D721Med (cell line): Measurements from ENCODE around the gene CPNE5.

ENCODE experiments used
- DNase-seq: peaks from one replicate; pipeline ENCODE4 v3.0.0; 2011; ENCODE audit warnings: low spot score; ENCODE audit not compliant: insufficient read length
- FAIRE-seq: peaks from 2 replicates; lab custom pipeline; 2011; peaks lifted over from hg19 to GRCh38; lab: Jason Lieb, UNC
- CTCF ChIP-seq: IDR thresholded peaks from 2 replicates; pipeline ENCODE4 v1.5.1; 2012; ENCODE audit warnings: mild to moderate bottlenecking, control low read depth; ENCODE audit not compliant: insufficient read depth; ENCODE audit errors: missing control alignments

CPNE5 gene

DNA sequence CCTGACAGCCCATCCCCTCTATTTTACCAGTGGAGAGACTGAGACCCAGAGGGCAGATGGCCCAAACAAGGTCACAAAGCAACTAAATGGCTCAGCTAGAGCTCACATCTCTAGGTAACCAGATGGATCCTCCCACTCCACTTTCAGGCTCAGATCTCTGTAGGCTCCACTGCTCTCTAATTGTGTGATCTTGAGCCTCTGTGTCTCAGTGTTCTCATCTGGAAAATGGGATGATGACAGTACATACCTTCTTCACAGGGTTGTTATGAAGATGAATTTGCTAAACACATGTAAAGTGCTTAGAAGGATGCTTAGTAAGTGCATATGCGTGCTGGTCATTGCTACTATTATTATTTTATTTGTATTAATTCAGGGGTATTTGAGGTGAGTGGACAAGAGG is 101.1 kb downstream of the CPNE5 start:
- FAIRE-seq (no peak), DNase-seq (no peak)
- TF ChIP-seq CTCF = no peak

- FAIRE-seq (no peak), DNase-seq (no peak)
- TF ChIP-seq CTCF = no peak
Observed at GRCh38 chr6:36737043-36737785, 102.0 kb downstream of the CPNE5 start.

- FAIRE-seq = no peak
- no peak for DNase-seq
- TF ChIP-seq CTCF = no peak
Observed at GRCh38 chr6:36735110-36736071, 103.9 kb downstream of the CPNE5 start.

GRCh38 chr6:36734486-36735060 is 104.7 kb downstream of the CPNE5 start:
- TF ChIP-seq CTCF = no peak
- DNase-seq (no peak), FAIRE-seq (no peak)

DNA sequence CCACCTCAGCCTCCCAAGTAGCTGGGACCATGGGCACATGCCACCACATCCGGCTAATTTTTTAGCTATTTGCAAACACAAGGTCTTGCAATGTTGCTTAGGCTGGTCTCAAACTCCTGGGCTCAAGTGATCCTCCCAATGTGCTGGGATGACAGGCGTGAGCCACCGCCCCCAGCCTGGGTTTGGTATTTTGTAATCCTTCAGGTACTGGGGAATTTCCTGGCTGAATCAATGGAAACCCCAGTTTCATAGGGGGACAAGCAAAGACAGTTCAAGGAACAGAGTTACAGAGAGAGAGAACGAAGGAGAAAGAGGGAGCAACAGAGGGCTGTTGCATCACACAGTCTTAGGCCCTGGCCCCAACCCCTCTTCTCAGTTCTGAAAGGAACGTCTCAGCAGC is 105.9 kb downstream of the CPNE5 start:
- FAIRE-seq (no peak), DNase-seq (no peak)
- TF ChIP-seq CTCF = no peak

DNA sequence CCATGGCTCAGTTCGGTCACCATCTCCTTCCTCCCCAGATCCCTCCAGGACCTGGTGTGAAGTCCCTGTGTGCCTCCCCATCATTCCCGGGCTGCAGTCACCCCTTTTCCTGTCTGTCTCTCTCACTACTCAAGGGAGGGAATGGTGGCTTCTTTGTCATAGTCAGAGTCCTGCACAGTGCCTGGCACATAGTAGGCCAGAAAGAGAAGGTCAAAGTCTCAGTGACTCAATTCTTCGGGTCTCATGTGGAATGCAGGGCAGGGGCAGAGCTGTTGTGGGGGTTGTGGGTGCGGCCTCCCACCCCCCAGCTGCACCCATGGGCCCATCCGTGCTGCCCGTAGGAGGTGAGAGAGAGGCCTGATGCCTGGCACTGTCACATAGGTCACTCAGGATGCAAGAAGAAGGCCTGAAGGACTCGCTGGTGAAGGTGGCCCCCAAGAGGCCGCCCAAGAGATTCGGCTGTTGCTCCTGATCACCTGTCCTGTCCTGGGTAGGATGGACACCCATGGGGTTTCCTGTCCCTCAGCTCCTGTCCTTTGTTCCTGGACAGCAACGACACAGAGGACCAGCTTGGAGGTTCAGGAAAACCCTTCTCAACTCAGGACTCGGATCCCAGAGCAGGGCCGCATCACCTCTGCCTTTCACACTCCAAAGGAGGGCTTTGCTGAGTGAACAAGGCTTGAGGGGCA is 107.5 kb downstream of the CPNE5 start:
- FAIRE-seq (no peak), DNase-seq (no peak)
- no peak for TF ChIP-seq CTCF
